ENCODE data around the gene COX4I2. TPM values are rescaled to one million over a fixed set of nuclear protein-coding genes. Genes with fewer than 3 reads are reported as not detected.

The COX4I2 gene
- total RNA-seq, 1 donor from 2014 or later = 0.34 TPM

GRCh38 chr20:31687777-31688176 is 50.1 kb downstream of the COX4I2 start:
- H3K27ac Mint-ChIP-seq = no peak overlapping the region

GRCh38 chr20:31689141-31689540 is 51.4 kb downstream of the COX4I2 start:
- Mint-ChIP-seq H3K9me3 (no peaks in the 10 kb centered on the region), H3K27ac (peak overlapping the region; percentile 50), H3K27me3 (ENCODE audit: low read depth) (no peaks in the 10 kb centered on the region), H3K36me3 (peaks cover 33% of the 10 kb centered on the region), H3K4me1 (peaks cover 10% of the 10 kb centered on the region), H3K4me3 (no peak overlapping the region)
- no peak for DNase-seq (ENCODE audit: low spot score in 2 of 2, unreplicated experiment in 2 of 2)
- TF ChIP-seq CTCF (IDR thresholded peaks at IDR 0.05; ENCODE audit: unreplicated experiment) = no peak

More at GRCh38 chr20:31687777-31688176, 50.1 kb downstream of the COX4I2 start:
- Mint-ChIP-seq H3K27me3 (ENCODE audit: low read depth) (no peaks in the 10 kb centered on the region), H3K4me1 (peaks cover 7% of the 10 kb centered on the region), H3K36me3 (peaks cover 38% of the 10 kb centered on the region), H3K4me3 (no peak overlapping the region), H3K9me3 (no peaks in the 10 kb centered on the region)
- TF ChIP-seq CTCF (IDR thresholded peaks at IDR 0.05; ENCODE audit: unreplicated experiment) = no peak
- no peak for DNase-seq (ENCODE audit: low spot score in 2 of 2, unreplicated experiment in 2 of 2)

GRCh38 chr20:31690124-31690666 is 52.5 kb downstream of the COX4I2 start:
- Mint-ChIP-seq H3K9me3 (no peaks in the 10 kb centered on the region), H3K36me3 (peaks cover 32% of the 10 kb centered on the region), H3K27ac (no peak overlapping the region), H3K27me3 (ENCODE audit: low read depth) (no peaks in the 10 kb centered on the region), H3K4me1 (peaks cover 20% of the 10 kb centered on the region), H3K4me3 (no peak overlapping the region)
- TF ChIP-seq CTCF (IDR thresholded peaks at IDR 0.05; ENCODE audit: unreplicated experiment) = no peak
- no peak for DNase-seq (ENCODE audit: low spot score in 2 of 2, unreplicated experiment in 2 of 2)

- H3K4me3 Mint-ChIP-seq = no peak overlapping the region
- peaks cover 20% of the 10 kb centered on the region for H3K36me3 Mint-ChIP-seq
- peaks cover 20% of the 10 kb centered on the region for H3K4me1 Mint-ChIP-seq
- no peak for TF ChIP-seq CTCF (IDR thresholded peaks at IDR 0.05; ENCODE audit: unreplicated experiment)
- peak overlapping the region; percentile 55 for H3K27ac Mint-ChIP-seq
- DNase-seq (ENCODE audit: low spot score in 2 of 2, unreplicated experiment in 2 of 2) = no peak
- H3K27me3 Mint-ChIP-seq (ENCODE audit: low read depth) = no peaks in the 10 kb centered on the region
- no peaks in the 10 kb centered on the region for H3K9me3 Mint-ChIP-seq
These were observed 54.0 kb downstream of the COX4I2 start for GRCh38 chr20:31691646-31692275.

- peaks cover 20% of the 10 kb centered on the region for H3K4me1 Mint-ChIP-seq
- peaks cover 16% of the 10 kb centered on the region for H3K36me3 Mint-ChIP-seq
- H3K27ac Mint-ChIP-seq = no peak overlapping the region
These were observed 55.7 kb downstream of the COX4I2 start for GRCh38 chr20:31693402-31693801.

More at GRCh38 chr20:31693402-31693801, 55.7 kb downstream of the COX4I2 start:
- DNase-seq (ENCODE audit: low spot score in 2 of 2, unreplicated experiment in 2 of 2) = no peak
- H3K9me3 Mint-ChIP-seq = no peaks in the 10 kb centered on the region
- H3K27me3 Mint-ChIP-seq (ENCODE audit: low read depth) = no peaks in the 10 kb centered on the region
- no peak for TF ChIP-seq CTCF (IDR thresholded peaks at IDR 0.05; ENCODE audit: unreplicated experiment)
- no peak overlapping the region for H3K4me3 Mint-ChIP-seq
